Endothelial cell of coronary artery (primary cell): ENCODE results near the gene OR5AR1. TPM values are rescaled to one million over a fixed set of nuclear protein-coding genes. Genes with fewer than 3 reads are reported as not detected.

ENCODE experiments used
- total RNA-seq: library from RNA; depleted of rRNA; stranded (reverse); fragments of >200 nt; gene quantifications from 2 replicates; pipeline ENCODE4 v1.2.3, GENCODE V29; 2014

The OR5AR1 gene
- not detected in 2 replicates for total RNA-seq

GRCh38 chr11:56663386-56663785, at the start of gene OR5AR1:
TSS of gene OR5AR1 (plus strand) at chr11:56663686. CDS start at chr11:56663686, 0 bp downstream.

GRCh38 chr11:56642339-56642738, 21.1 kb upstream of the OR5AR1 start, which contains the start of gene OR5AP2:
TSS of gene OR5AP2 (minus strand) at chr11:56642439. CDS start at chr11:56642439, 0 bp downstream.

GRCh38 chr11:56698795-56699194, 35.3 kb downstream of the OR5AR1 start, which contains the start of gene OR9G1:
TSS of gene OR9G1 (plus strand) at chr11:56699095. CDS start at chr11:56700388, 1,293 bp downstream.

Other genes starting within 250 kb of the OR5AR1 start
- gene OR5M3, start 190.3 kb upstream of the OR5AR1 start, total RNA-seq: not detected in 2 replicates
- not detected in 2 replicates for gene OR5M8, start 172.3 kb upstream of the OR5AR1 start, total RNA-seq
- gene OR5M11, start 120.4 kb upstream of the OR5AR1 start, total RNA-seq: not detected in 2 replicates
- gene OR5M10, start 86.0 kb upstream of the OR5AR1 start, total RNA-seq: not detected in 2 replicates
- not detected in 2 replicates for gene OR5M1, start 48.8 kb upstream of the OR5AR1 start, total RNA-seq
- gene OR5AP2, start 21.2 kb upstream of the OR5AR1 start, total RNA-seq: not detected in 2 replicates
- gene OR9G1, start 35.4 kb downstream of the OR5AR1 start, total RNA-seq: not detected in 2 replicates
- gene OR9G4, start 85.0 kb downstream of the OR5AR1 start, total RNA-seq: not detected in 2 replicates